Upper lobe of left lung (tissue), 4 donors: Measurements from ENCODE around the gene ZNF853.

Experiments used
- CTCF ChIP-seq, 6 experiments: fragments of 450-650 bp in 4 of 6; fragments of 200-600 bp in 2 of 6; sonication (generic) in 2 of 6; IDR thresholded peaks; one replicate each; pipeline ENCODE4 v1.5.1; 2016 to 2019; ENCODE audit warnings: antibody characterized with exemption in 6 of 6
- POLR2AphosphoS5 ChIP-seq, 2 donors: sonication (generic); formaldehyde crosslinking; IDR thresholded peaks; one replicate each; pipeline ENCODE4 v1.5.1; 2017; ENCODE audit warnings: antibody characterized with exemption in 2 of 2

GRCh38 chr7:6621195-6622133, 6.1 kb downstream of the ZNF853 start:
- TF ChIP-seq POLR2AphosphoS5 (IDR thresholded peaks at IDR 0.05) (no peak), CTCF (IDR thresholded peaks at IDR 0.05) (no peak)
